A549 (cell line): ENCODE data around the gene EIF3A.

Experiments
- CHD2 ChIP-seq: fragments of 150-350 bp; IDR thresholded peaks from 2 replicates; pipeline ENCODE4 v1.6.1; 2014; ENCODE audit warnings: low read length; ENCODE audit not compliant: partially characterized antibody
- CHD4 ChIP-seq: fragments of 200-600 bp; sonication (generic); IDR thresholded peaks from 2 replicates; pipeline ENCODE4 v1.6.1; 2016; ENCODE audit warnings: antibody characterized with exemption, mild to moderate bottlenecking, borderline replicate concordance
- CTCF ChIP-seq: fragments of >200 bp; sonication (Bioruptor Twin); formaldehyde crosslinking; IDR thresholded peaks from 3 replicates; pipeline ENCODE4 v1.5.1; 2016
- EP300 ChIP-seq, 2 experiments: fragments of >200 bp; sonication (Bioruptor Twin); formaldehyde crosslinking; IDR thresholded peaks; 2 replicates in 1 of 2; 3 replicates in 1 of 2; pipeline ENCODE4 v1.6.1; 2016 to 2017
- MAFK ChIP-seq: fragments of 450-650 bp; IDR thresholded peaks from 2 replicates; pipeline ENCODE4 v1.6.1; 2014; ENCODE audit not compliant: partially characterized antibody
- MAX ChIP-seq: IDR thresholded peaks from 2 replicates; pipeline ENCODE4 v1.6.1; 2012
- MAZ ChIP-seq: fragments of 150-350 bp; IDR thresholded peaks from 2 replicates; pipeline ENCODE4 v1.6.1; 2014; ENCODE audit warnings: antibody characterized with exemption, low read depth, low read length, borderline replicate concordance
- POLR2A ChIP-seq: IDR thresholded peaks from 2 replicates; pipeline ENCODE4 v1.6.1; 2012; ENCODE audit warnings: mild to moderate bottlenecking, low read length
- REST ChIP-seq: fragments of 200-600 bp; sonication (generic); IDR thresholded peaks from 2 replicates; pipeline ENCODE4 v1.6.1; 2016; ENCODE audit warnings: antibody characterized with exemption, mild to moderate bottlenecking, moderate library complexity
- ZNF302 ChIP-seq: fragments of 250-450 bp; sonication (Bioruptor Pico); IDR thresholded peaks from 2 replicates; pipeline ENCODE4 v1.9.0; 2021; ENCODE audit warnings: inconsistent platforms, mild to moderate bottlenecking, moderate library complexity

GRCh38 chr10:119095640-119096039 lies 15.0 kb upstream of the EIF3A start:
- TF ChIP-seq CTCF (no peak), CHD4 (no peak), MAX (no peak), POLR2A (no peak), CHD2 (no peak), ZNF302 (no peak), MAZ (no peak), EP300 (IDR thresholded peaks at IDR 0.05) (no peak), MAFK (no peak), REST (no peak)
